DMS53 treated with DMSO at 0.1 percent for 48 hours (cell line): ENCODE measurements around the gene NLGN2.

ENCODE experiments used
- DNase-seq: peaks from one replicate; lab custom pipeline; 2025; ENCODE audit not compliant: unreplicated experiment; lab: John Stamatoyannopoulos, UW

NLGN2 gene

GRCh38 chr17:7391307-7391706, 16.3 kb upstream of the NLGN2 start:
- no peak for DNase-seq

GRCh38 chr17:7392696-7393612, 14.7 kb upstream of the NLGN2 start:
- DNase-seq, result no peak

GRCh38 chr17:7393613-7394451, 13.8 kb upstream of the NLGN2 start:
- no peak for DNase-seq

GRCh38 chr17:7394452-7395191, 13.0 kb upstream of the NLGN2 start, which contains the start of gene PLSCR3:
Gene PLSCR3 (minus strand): TSS chr17:7394525. CDS start chr17:7394110, 415 bp downstream.
- peak; percentile 96 for DNase-seq

- DNase-seq, result no peak
Measured at GRCh38 chr17:7396147-7396546, 11.5 kb upstream of the NLGN2 start.

- no peak for DNase-seq
Measured at GRCh38 chr17:7398612-7399011, 9.0 kb upstream of the NLGN2 start.

- no peak for DNase-seq
Measured at GRCh38 chr17:7403043-7403726, 4.5 kb upstream of the NLGN2 start.

GRCh38 chr17:7403727-7403976, 4.0 kb upstream of the NLGN2 start:
- no peak for DNase-seq

GRCh38 chr17:7403977-7404736, 3.5 kb upstream of the NLGN2 start, which contains the start of gene TMEM256:
Gene TMEM256 (minus strand): TSS chr17:7404097. CDS start chr17:7404084, 13 bp downstream.
- peak; percentile 100 for DNase-seq

- DNase-seq, result peak; percentile 36
Measured at GRCh38 chr17:7404737-7405349, 2.8 kb upstream of the NLGN2 start.

GRCh38 chr17:7405350-7406234, 2.1 kb upstream of the NLGN2 start:
- DNase-seq, result no peak

GRCh38 chr17:7406235-7406825, 1.3 kb upstream of the NLGN2 start:
- DNase-seq, result no peak

GRCh38 chr17:7407082-7407481, 563 bp upstream of the NLGN2 start:
- no peak for DNase-seq

GRCh38 chr17:7408252-7408727, 645 bp downstream of the NLGN2 start:
- DNase-seq, result no peak

- no peak for DNase-seq
Measured at GRCh38 chr17:7408863-7409262, 1.2 kb downstream of the NLGN2 start.

GRCh38 chr17:7409716-7410115, 2.1 kb downstream of the NLGN2 start:
- no peak for DNase-seq

- no peak for DNase-seq
Measured at GRCh38 chr17:7410634-7411426, 3.2 kb downstream of the NLGN2 start.
